ENCODE results near the gene SHE.

DNA sequence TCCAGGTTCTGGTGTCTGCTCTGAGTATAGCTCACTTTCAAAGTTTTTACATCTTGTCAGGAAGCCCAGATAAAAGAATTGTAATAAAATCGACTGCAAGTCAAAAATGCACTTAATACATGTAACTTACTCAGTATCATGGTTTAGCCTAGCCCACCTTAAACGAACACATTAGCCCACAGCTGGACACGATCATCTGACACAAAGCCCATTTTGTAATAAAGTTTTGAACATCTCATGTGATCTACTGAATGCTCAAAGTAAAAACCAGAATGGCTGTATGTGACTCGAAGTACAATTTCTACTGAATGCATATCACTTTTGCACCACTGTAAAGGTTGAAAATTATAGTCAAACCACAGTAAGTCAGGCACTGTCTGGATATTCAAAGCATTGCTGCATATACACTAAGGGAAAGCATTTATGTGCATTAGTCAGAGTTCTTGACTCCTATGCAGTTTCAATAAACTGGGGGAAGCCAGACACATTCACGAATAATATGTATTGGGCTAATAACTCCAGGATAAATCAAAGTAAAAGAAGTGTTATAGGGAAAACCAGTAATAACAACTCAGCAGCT is 12.4 kb downstream of the SHE start:
- TF ChIP-seq, protein P1, sequence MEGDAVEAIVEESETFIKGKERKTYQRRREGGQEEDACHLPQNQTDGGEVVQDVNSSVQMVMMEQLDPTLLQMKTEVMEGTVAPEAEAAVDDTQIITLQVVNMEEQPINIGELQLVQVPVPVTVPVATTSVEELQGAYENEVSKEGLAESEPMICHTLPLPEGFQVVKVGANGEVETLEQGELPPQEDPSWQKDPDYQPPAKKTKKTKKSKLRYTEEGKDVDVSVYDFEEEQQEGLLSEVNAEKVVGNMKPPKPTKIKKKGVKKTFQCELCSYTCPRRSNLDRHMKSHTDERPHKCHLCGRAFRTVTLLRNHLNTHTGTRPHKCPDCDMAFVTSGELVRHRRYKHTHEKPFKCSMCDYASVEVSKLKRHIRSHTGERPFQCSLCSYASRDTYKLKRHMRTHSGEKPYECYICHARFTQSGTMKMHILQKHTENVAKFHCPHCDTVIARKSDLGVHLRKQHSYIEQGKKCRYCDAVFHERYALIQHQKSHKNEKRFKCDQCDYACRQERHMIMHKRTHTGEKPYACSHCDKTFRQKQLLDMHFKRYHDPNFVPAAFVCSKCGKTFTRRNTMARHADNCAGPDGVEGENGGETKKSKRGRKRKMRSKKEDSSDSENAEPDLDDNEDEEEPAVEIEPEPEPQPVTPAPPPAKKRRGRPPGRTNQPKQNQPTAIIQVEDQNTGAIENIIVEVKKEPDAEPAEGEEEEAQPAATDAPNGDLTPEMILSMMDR (IDR thresholded peaks at IDR 0.05) = no peak
- TF ChIP-seq POLR2A (IDR thresholded peaks at IDR 0.05) = no peak
- no peak for TF ChIP-seq EP300 (IDR thresholded peaks at IDR 0.05)
